Measurements from ENCODE around the gene NADSYN1.

- TF ChIP-seq CTCF (conservative IDR thresholded peaks at IDR 0.05; ENCODE audit: low read depth, low read length) (no peak), EZH2 (IDR thresholded peaks at IDR 0.05; ENCODE audit: borderline replicate concordance, low read depth, low read length, poor library complexity, severe bottlenecking) (no peak)
Observed at GRCh38 chr11:71519546-71519945, 66.5 kb downstream of the NADSYN1 start.
